ENCODE measurements around the gene GALNT2. TPM values are rescaled to one million over a fixed set of nuclear protein-coding genes. Genes with fewer than 3 reads are reported as not detected.

Gene GALNT2
- total RNA-seq, 2 donors from 2014 or later, result 47.4 to 67.3 TPM

GRCh38 chr1:230288641-230289349 is 221.8 kb downstream of the GALNT2 start:
- no peak overlapping the region for H3K9ac ChIP-seq (ENCODE audit: low read depth in 2 of 2, low read length in 2 of 2)
- TF ChIP-seq, protein P1, sequence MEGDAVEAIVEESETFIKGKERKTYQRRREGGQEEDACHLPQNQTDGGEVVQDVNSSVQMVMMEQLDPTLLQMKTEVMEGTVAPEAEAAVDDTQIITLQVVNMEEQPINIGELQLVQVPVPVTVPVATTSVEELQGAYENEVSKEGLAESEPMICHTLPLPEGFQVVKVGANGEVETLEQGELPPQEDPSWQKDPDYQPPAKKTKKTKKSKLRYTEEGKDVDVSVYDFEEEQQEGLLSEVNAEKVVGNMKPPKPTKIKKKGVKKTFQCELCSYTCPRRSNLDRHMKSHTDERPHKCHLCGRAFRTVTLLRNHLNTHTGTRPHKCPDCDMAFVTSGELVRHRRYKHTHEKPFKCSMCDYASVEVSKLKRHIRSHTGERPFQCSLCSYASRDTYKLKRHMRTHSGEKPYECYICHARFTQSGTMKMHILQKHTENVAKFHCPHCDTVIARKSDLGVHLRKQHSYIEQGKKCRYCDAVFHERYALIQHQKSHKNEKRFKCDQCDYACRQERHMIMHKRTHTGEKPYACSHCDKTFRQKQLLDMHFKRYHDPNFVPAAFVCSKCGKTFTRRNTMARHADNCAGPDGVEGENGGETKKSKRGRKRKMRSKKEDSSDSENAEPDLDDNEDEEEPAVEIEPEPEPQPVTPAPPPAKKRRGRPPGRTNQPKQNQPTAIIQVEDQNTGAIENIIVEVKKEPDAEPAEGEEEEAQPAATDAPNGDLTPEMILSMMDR (IDR thresholded peaks at IDR 0.05), result no peak
- H3K27ac ChIP-seq, result no peak overlapping the region
- intact Hi-C loops (cut with DNase I), result no loop called here
- no peaks in the 10 kb centered on the region for H3K4me1 ChIP-seq
- H3K4me3 ChIP-seq, result no peak overlapping the region
- H3K9me3 ChIP-seq, result no peaks in the 10 kb centered on the region
- no peaks in the 10 kb centered on the region for H3K36me3 ChIP-seq
- no peaks in the 10 kb centered on the region for H3K27me3 ChIP-seq
- DNase-seq, result no peak

GRCh38 chr1:230289350-230289644 is 222.3 kb downstream of the GALNT2 start:
- no peak overlapping the region for H3K9ac ChIP-seq (ENCODE audit: low read depth in 2 of 2, low read length in 2 of 2)
- H3K4me1 ChIP-seq, result no peaks in the 10 kb centered on the region
- H3K27me3 ChIP-seq, result no peaks in the 10 kb centered on the region
- no peak overlapping the region for H3K27ac ChIP-seq
- H3K4me3 ChIP-seq, result no peak overlapping the region
- no peaks in the 10 kb centered on the region for H3K36me3 ChIP-seq
- no peak for DNase-seq
- no peaks in the 10 kb centered on the region for H3K9me3 ChIP-seq
- intact Hi-C loops (cut with DNase I), result no loop called here
- TF ChIP-seq, protein P1 (IDR thresholded peaks at IDR 0.05), result no peak

DNA sequence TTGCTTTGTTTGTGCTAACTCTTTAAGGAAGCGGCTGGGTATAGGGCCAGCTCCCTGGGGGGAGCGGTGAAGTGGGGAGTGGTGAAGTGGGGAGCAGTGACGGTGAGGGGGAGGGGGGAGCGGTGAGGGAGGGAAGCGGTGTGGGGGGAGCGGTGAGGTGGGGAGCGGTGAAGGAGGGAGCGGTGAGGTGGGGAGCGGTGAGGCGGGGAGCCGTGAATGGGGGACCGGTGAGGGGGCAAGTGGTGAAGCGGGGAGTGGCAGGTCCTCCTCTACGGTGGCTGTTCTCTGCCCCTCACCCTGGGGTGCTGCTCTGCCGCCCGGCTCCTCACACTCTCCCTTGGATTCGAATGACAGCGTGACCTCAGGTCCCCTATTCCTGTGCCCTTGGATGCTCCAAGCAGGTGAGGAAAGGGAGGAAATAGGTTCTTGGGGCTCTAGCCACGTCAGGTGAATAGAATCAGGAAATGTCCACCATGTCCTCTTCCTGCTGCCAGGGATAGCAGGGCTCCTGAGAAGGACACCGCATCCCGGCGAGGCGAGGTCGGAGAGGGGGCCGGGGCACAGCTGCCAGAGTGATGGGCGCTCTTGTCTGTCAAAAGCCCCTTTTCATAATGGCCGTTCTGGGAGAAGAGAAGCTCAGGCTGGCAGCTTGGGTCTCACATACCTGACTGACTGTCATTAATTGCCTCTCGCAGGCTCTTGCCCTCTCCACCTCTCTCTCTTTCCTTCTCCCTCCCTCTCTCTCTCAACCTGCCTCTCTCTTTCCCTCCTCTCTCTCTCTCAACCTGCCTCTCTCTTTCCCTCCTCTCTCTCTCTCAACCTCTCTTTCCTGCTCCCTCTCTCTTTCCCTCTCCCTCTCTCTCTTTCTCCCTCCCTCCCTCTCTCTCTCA is 224.9 kb downstream of the GALNT2 start:
- no peak overlapping the region for H3K27ac ChIP-seq
- TF ChIP-seq, protein P1 (IDR thresholded peaks at IDR 0.05), result no peak
- no peaks in the 10 kb centered on the region for H3K36me3 ChIP-seq
- DNase-seq, result no peak
- H3K9ac ChIP-seq (ENCODE audit: low read depth in 2 of 2, low read length in 2 of 2), result no peak overlapping the region
- H3K9me3 ChIP-seq, result no peaks in the 10 kb centered on the region
- no peak overlapping the region for H3K4me3 ChIP-seq
- no peaks in the 10 kb centered on the region for H3K4me1 ChIP-seq
- intact Hi-C loops (cut with DNase I), result no loop called here
- no peaks in the 10 kb centered on the region for H3K27me3 ChIP-seq

DNA sequence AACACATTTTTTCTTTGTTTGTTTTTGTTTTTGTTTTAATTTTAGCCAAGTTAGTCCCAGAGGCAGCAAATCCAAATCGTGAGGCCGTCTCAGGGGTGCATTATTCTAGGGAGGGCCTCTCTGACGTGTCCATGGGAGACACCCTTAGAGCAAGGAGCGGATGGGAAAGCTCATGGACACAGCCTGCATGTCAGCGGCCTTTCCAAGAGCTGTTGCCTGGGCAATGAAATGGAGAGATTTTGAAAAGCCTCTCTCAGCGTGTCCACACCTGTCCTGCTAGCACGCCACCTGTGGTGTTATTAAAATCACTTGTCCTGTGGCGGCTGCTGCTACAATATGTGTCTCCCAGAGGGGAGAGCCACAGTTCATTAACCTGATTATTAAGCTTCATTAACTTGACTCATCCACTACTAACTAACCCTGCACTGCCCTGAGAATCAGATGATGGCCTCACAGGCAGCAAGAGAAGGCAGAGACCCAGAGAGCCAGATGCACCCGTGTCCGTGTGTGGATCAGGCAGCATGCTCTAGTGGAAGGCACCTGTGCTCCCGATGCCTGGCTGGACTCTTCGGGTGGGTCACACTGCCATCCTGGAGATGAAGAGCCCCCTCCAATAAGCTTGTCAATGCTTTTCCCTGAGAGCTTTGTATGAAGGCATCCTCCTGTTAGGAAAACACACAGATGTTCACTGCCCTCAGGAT is 225.8 kb downstream of the GALNT2 start:
- Histone ChIP-seq H3K36me3 (no peaks in the 10 kb centered on the region), H3K4me1 (no peaks in the 10 kb centered on the region), H3K4me3 (no peak overlapping the region), H3K9ac (ENCODE audit: low read depth in 2 of 2, low read length in 2 of 2) (no peak overlapping the region), H3K27me3 (no peaks in the 10 kb centered on the region), H3K9me3 (no peaks in the 10 kb centered on the region), H3K27ac (no peak overlapping the region)
- intact Hi-C loops (cut with DNase I), result no loop called here
- no peak for DNase-seq
- TF ChIP-seq, protein P1 (IDR thresholded peaks at IDR 0.05), result no peak

- no peak overlapping the region for H3K27ac ChIP-seq
- no peaks in the 10 kb centered on the region for H3K4me1 ChIP-seq
- intact Hi-C loops (cut with DNase I), result no loop called here
- no peak overlapping the region for H3K4me3 ChIP-seq
- DNase-seq, result no peak
- H3K27me3 ChIP-seq, result no peaks in the 10 kb centered on the region
- no peak overlapping the region for H3K9ac ChIP-seq (ENCODE audit: low read depth in 2 of 2, low read length in 2 of 2)
- TF ChIP-seq, protein P1 (IDR thresholded peaks at IDR 0.05), result no peak
- H3K9me3 ChIP-seq, result no peaks in the 10 kb centered on the region
- H3K36me3 ChIP-seq, result no peaks in the 10 kb centered on the region
These were observed 226.3 kb downstream of the GALNT2 start for GRCh38 chr1:230293390-230293700.

Data from colonic mucosa (tissue), 4 donors.